OCI-LY3 (cell line): ENCODE measurements around the gene SMIM10L2A.

Experiments used
- EZH2phosphoT487 ChIP-seq: fragments of 200-600 bp; shearing (Covaris generic); IDR thresholded peaks from 2 replicates; pipeline ENCODE4 v1.6.1; 2018; ENCODE audit warnings: antibody characterized with exemption, mixed run types, low read depth
- TF ChIP-seq, protein P1 (sequence below): fragments of 200-600, 300-600 bp; sonication (generic); IDR thresholded peaks from 2 replicates; pipeline ENCODE4 v1.5.1; 2014; ENCODE audit warnings: antibody characterized with exemption, low read length, low read depth

DNA sequence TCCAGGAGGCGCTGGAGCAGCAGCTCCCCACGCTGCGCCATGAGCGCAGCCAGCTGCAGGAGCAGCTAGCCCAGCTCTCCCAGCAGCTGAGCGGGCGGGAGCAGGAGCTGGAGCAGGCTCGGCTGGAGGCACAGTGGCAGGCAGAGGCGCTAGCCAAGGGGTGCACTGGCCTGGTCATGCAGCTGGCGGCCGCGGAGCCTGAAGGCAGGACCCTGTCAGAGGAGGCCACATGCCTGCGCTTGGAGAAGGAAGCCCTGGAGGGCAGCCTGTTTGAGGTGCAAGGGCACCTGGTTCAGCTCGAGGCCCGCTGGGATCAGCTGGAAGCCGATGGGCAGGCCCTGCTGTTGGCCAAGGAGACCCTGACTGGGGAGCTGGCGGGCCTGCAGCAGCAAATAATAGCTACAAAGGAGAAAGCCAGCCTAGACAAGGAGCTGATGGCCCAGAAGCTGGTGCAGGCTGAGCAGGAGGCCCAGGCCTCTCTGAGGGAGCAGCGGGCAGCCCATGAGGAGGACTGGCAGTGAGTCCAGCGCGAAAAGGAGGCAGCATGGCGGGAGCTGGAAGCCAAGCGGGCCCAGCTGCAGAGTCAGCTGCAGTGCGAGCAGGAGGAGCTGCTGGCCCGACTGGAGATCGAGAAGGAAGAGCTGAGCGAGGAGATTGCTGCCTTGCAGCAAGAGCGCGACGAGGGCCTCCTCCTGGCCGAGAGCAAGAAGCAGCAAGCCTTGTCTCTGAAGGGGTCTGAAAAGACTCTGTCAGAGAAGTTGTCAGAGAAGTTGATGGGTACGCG is 13.6 kb downstream of the SMIM10L2A start:
- TF ChIP-seq, protein P1, sequence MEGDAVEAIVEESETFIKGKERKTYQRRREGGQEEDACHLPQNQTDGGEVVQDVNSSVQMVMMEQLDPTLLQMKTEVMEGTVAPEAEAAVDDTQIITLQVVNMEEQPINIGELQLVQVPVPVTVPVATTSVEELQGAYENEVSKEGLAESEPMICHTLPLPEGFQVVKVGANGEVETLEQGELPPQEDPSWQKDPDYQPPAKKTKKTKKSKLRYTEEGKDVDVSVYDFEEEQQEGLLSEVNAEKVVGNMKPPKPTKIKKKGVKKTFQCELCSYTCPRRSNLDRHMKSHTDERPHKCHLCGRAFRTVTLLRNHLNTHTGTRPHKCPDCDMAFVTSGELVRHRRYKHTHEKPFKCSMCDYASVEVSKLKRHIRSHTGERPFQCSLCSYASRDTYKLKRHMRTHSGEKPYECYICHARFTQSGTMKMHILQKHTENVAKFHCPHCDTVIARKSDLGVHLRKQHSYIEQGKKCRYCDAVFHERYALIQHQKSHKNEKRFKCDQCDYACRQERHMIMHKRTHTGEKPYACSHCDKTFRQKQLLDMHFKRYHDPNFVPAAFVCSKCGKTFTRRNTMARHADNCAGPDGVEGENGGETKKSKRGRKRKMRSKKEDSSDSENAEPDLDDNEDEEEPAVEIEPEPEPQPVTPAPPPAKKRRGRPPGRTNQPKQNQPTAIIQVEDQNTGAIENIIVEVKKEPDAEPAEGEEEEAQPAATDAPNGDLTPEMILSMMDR = no peak
- TF ChIP-seq EZH2phosphoT487 = no peak
